Measurements from ENCODE around the gene ARFGEF2.

Gene ARFGEF2

DNA sequence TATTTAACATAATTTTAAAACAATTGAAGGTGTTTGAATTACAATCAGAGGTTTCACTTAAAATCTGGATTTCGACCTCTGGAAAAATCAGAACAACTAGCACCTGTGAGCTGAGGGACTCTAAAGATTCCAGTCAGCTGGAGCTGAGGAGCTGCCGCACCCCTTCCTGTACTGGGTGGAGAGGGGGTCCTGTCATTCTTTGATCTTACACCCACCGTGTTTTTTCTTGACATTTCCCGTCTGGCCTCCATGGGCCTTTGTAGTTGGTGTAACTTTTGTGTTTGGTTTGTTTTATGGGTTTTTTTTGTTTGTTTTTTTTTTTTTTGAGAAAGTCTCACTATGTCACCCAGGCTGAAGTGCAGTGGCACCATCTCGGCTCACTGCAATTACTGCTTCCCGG is 17.2 kb downstream of the ARFGEF2 start:
- TF ChIP-seq CREB1 (IDR thresholded peaks at IDR 0.05; ENCODE audit: low read depth) (no peak), NFIC (IDR thresholded peaks at IDR 0.05) (no peak), YY1 (IDR thresholded peaks at IDR 0.05; ENCODE audit: low read depth) (no peak), EGR1 (IDR thresholded peaks at IDR 0.05) (no peak), TCF12 (IDR thresholded peaks at IDR 0.05; ENCODE audit: low read depth) (no peak), CEBPB (IDR thresholded peaks at IDR 0.05) (no peak), TEAD4 (IDR thresholded peaks at IDR 0.05) (no peak), EP300 (IDR thresholded peaks at IDR 0.05; ENCODE audit: borderline replicate concordance) (no peak), TAF1 (IDR thresholded peaks at IDR 0.05; ENCODE audit: low read depth) (no peak), RAD21 (IDR thresholded peaks at IDR 0.05; ENCODE audit: low read depth) (no peak), FOXM1 (IDR thresholded peaks at IDR 0.05; ENCODE audit: borderline replicate concordance, low read depth) (no peak), ZBTB7A (IDR thresholded peaks at IDR 0.05; ENCODE audit: low read depth) (no peak)
- TF ChIP-seq, protein P1, sequence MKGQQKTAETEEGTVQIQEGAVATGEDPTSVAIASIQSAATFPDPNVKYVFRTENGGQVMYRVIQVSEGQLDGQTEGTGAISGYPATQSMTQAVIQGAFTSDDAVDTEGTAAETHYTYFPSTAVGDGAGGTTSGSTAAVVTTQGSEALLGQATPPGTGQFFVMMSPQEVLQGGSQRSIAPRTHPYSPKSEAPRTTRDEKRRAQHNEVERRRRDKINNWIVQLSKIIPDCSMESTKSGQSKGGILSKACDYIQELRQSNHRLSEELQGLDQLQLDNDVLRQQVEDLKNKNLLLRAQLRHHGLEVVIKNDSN (IDR thresholded peaks at IDR 0.05): no peak
- TF ChIP-seq, protein P2, sequence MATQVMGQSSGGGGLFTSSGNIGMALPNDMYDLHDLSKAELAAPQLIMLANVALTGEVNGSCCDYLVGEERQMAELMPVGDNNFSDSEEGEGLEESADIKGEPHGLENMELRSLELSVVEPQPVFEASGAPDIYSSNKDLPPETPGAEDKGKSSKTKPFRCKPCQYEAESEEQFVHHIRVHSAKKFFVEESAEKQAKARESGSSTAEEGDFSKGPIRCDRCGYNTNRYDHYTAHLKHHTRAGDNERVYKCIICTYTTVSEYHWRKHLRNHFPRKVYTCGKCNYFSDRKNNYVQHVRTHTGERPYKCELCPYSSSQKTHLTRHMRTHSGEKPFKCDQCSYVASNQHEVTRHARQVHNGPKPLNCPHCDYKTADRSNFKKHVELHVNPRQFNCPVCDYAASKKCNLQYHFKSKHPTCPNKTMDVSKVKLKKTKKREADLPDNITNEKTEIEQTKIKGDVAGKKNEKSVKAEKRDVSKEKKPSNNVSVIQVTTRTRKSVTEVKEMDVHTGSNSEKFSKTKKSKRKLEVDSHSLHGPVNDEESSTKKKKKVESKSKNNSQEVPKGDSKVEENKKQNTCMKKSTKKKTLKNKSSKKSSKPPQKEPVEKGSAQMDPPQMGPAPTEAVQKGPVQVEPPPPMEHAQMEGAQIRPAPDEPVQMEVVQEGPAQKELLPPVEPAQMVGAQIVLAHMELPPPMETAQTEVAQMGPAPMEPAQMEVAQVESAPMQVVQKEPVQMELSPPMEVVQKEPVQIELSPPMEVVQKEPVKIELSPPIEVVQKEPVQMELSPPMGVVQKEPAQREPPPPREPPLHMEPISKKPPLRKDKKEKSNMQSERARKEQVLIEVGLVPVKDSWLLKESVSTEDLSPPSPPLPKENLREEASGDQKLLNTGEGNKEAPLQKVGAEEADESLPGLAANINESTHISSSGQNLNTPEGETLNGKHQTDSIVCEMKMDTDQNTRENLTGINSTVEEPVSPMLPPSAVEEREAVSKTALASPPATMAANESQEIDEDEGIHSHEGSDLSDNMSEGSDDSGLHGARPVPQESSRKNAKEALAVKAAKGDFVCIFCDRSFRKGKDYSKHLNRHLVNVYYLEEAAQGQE (IDR thresholded peaks at IDR 0.05; ENCODE audit: low read depth): no peak
- TF ChIP-seq, protein P3, sequence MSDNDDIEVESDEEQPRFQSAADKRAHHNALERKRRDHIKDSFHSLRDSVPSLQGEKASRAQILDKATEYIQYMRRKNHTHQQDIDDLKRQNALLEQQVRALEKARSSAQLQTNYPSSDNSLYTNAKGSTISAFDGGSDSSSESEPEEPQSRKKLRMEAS (IDR thresholded peaks at IDR 0.05): no peak

DNA sequence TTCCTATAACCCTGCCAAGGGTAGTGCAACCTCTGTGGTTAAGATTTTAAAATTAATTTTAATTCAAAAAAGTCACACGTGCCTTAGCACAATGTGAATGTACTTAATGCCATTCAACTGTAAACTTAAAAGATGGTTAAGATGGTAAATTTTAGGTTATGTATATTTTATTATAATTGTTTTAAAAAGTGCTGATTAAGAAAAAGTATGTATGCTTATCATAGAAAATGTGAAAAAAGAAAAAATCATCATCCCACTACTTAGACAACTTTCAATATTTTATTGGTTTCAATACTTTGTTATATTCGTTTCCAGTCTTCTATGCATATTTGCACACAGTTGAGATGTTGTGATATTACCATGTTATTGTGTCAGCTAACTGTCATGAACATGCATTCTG is 18.7 kb downstream of the ARFGEF2 start:
- no peak for TF ChIP-seq CEBPB (IDR thresholded peaks at IDR 0.05)
- TF ChIP-seq, protein P1 (IDR thresholded peaks at IDR 0.05): no peak
- no peak for TF ChIP-seq NFIC (IDR thresholded peaks at IDR 0.05)
- no peak for TF ChIP-seq ZBTB7A (IDR thresholded peaks at IDR 0.05; ENCODE audit: low read depth)
- TF ChIP-seq TAF1 (IDR thresholded peaks at IDR 0.05; ENCODE audit: low read depth): no peak
- TF ChIP-seq TEAD4 (IDR thresholded peaks at IDR 0.05): no peak
- TF ChIP-seq TCF12 (IDR thresholded peaks at IDR 0.05; ENCODE audit: low read depth): no peak
- TF ChIP-seq EGR1 (IDR thresholded peaks at IDR 0.05): no peak
- TF ChIP-seq, protein P2 (IDR thresholded peaks at IDR 0.05; ENCODE audit: low read depth): no peak
- TF ChIP-seq EP300 (IDR thresholded peaks at IDR 0.05; ENCODE audit: borderline replicate concordance): no peak
- TF ChIP-seq CREB1 (IDR thresholded peaks at IDR 0.05; ENCODE audit: low read depth): no peak
- TF ChIP-seq YY1 (IDR thresholded peaks at IDR 0.05; ENCODE audit: low read depth): no peak
- no peak for TF ChIP-seq RAD21 (IDR thresholded peaks at IDR 0.05; ENCODE audit: low read depth)
- no peak for TF ChIP-seq FOXM1 (IDR thresholded peaks at IDR 0.05; ENCODE audit: borderline replicate concordance, low read depth)

DNA sequence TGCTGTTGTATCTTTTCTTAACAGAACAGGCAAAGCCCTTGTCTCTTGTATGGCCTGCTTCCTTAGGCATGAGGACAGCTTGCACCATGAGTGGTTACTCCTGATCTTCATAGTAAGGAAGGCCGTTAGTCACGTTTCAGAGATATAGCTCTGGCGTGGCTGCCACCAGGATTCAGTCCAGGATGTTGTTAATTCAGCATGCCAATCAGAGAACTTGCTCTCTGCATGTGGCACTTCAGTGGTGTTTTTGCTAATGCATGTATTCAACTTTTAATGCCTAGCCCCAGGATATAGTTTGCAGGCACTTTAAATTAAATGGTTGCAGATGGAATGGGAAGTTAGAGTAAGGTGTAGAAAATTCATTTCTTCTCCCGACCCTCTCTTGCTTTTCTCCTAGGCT is 20.0 kb downstream of the ARFGEF2 start:
- TF ChIP-seq EGR1 (IDR thresholded peaks at IDR 0.05) (no peak), TEAD4 (IDR thresholded peaks at IDR 0.05) (no peak), ZBTB7A (IDR thresholded peaks at IDR 0.05; ENCODE audit: low read depth) (no peak), TAF1 (IDR thresholded peaks at IDR 0.05; ENCODE audit: low read depth) (no peak), CREB1 (IDR thresholded peaks at IDR 0.05; ENCODE audit: low read depth) (no peak), CEBPB (IDR thresholded peaks at IDR 0.05) (no peak)
- TF ChIP-seq, protein P1 (IDR thresholded peaks at IDR 0.05): no peak

DNA sequence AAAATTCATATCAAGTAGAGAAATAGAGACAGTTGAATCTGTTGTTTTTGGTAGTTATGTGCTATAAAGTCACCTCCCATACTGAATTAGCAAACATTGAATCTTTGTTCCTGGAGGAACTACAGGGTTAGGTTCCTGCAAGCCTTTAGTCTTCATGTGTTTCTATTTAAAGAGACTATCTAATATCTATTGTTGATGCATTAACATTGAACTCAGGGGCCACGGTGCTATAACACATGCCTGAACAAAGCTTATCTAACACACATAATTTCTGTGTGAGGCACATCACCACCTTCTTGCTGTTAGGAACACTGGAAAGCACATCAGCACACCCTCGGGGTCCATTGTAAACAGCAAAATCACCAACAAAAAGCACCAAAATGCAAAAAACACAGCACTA is 21.2 kb downstream of the ARFGEF2 start:
- TF ChIP-seq, protein P2 (IDR thresholded peaks at IDR 0.05; ENCODE audit: low read depth): no peak
- TF ChIP-seq TCF12 (IDR thresholded peaks at IDR 0.05; ENCODE audit: low read depth) (no peak), TAF1 (IDR thresholded peaks at IDR 0.05; ENCODE audit: low read depth) (no peak), EGR1 (IDR thresholded peaks at IDR 0.05) (no peak), YY1 (IDR thresholded peaks at IDR 0.05; ENCODE audit: low read depth) (no peak), EP300 (IDR thresholded peaks at IDR 0.05; ENCODE audit: borderline replicate concordance) (no peak), TEAD4 (IDR thresholded peaks at IDR 0.05) (no peak), CREB1 (IDR thresholded peaks at IDR 0.05; ENCODE audit: low read depth) (no peak), FOXM1 (IDR thresholded peaks at IDR 0.05; ENCODE audit: borderline replicate concordance, low read depth) (no peak), RAD21 (IDR thresholded peaks at IDR 0.05; ENCODE audit: low read depth) (no peak), ZBTB7A (IDR thresholded peaks at IDR 0.05; ENCODE audit: low read depth) (no peak), CEBPB (IDR thresholded peaks at IDR 0.05) (no peak), NFIC (IDR thresholded peaks at IDR 0.05) (no peak)
- TF ChIP-seq, protein P1 (IDR thresholded peaks at IDR 0.05): no peak
- TF ChIP-seq, protein P3 (IDR thresholded peaks at IDR 0.05): no peak
